ENCODE results near the gene HTT. TPM values are rescaled to one million over a fixed set of nuclear protein-coding genes. Genes with fewer than 3 reads are reported as not detected.

Gene HTT
- total and polyA plus RNA-seq, 10 of the 15 experiments (the other 5 are each of a cell fraction or from before 2014, with no cell fraction given) = 3.3 to 113 (median 43.3) TPM

DNA sequence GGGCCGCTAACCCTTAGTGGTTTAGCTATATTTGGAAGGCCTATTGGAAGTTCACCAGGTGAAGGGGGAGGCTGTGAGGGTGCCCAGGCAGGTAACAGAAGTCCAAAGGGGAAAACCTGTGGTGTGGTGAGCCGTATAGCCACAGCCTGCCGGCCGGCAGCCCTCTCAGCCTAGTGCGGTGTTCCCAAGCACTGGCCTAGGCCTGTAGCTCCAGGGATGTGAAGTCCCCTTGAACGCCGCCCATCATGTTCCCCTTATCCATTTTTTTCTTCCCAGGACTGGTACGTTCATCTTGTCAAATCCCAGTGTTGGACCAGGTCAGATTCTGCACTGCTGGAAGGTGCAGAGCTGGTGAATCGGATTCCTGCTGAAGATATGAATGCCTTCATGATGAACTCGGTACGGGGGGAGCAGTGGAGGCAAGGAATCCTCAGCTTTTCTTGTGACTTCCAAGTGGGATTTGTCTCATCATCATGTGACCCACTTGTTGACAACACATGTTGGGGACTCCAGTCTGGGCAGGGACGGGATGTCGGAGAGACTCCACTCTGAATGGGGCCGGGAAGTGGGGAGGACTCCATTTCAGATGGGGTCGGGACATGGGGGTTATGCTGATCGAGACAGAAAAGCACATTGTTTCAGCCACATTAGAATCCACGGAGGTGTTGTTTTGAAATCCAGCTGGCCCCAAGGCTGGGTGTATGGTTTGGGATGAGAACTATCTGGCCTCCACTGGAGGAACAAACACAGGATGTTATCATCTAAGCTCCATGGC, 135.3 kb downstream of the HTT start:
- FAIRE-seq = no peak

DNA sequence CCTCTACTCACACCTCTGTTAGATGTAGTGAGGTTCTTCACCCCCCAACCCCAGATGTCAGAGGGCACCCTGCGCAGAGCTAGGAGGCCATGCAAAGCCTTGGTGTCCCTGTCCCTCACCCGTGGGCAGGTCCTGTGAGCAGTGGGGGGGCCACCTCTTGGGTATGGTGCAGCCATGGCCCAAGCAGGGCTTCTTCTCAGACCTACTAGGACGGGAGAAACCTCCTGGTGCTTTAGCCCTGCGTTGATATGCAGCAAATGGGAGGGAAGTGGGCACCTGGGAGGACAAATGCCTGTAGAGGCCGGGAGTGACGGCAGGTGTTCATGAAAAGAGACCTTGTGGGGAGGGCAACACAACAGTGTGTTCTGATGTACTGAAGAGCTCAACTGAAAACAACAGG, 136.0 kb downstream of the HTT start:
- ChIA-PET POLR2A (no interaction called here), SMC1A (ENCODE audit: uncharacterized antibody, unreplicated experiment) (interaction anchor here (1.1 kb wide), 1 partner anchor 9 kb away, joined by 3 read pairs; no protein-coding TSS in a partner anchor), CTCF (interaction anchor here (1.0 to 1.2 kb wide), 2 partner anchors 37 to 225 kb away, joined by 3 read pairs; no protein-coding TSS in a partner anchor), RAD21 (ENCODE audit: unreplicated experiment) (no interaction called here)
- no peaks in the 10 kb centered on the region for H3K79me2 ChIP-seq (ENCODE audit: control insufficient read depth, insufficient read depth, low read length)
- H3K27ac ChIP-seq (ENCODE audit: control insufficient read depth, insufficient read depth) = no peak overlapping the region
- H2AFZ ChIP-seq (ENCODE audit: control insufficient read depth, low read depth, low read length) = no peak overlapping the region
- no peak for TF ChIP-seq LARP7 (IDR thresholded peaks at IDR 0.05)
- 0 out of 2 replicates have a peak, but pooled peaks have one; percentile 28 for TF ChIP-seq POLR2A (IDR thresholded peaks at IDR 0.05; ENCODE audit: low read depth, low read length)
- H3K27me3 ChIP-seq (replicated peaks in 1 of 2; ENCODE audit: control insufficient read depth in 2 of 2, insufficient read depth in 2 of 2, low read length in 1 of 2) = no peaks in the 10 kb centered on the region
- no TSS peak for BruUV-seq (replicated peaks)
- H3K36me3 ChIP-seq (ENCODE audit: control insufficient read depth in 2 of 2, insufficient read depth in 2 of 2, low read length in 1 of 2) = peaks cover 40 to 54% of the 10 kb centered on the region in 2 experiments
- H4K20me1 ChIP-seq (ENCODE audit: control insufficient read depth, insufficient read depth) = no peaks in the 10 kb centered on the region
- 100% methylated on average over 6 of the region's 6 CpGs for WGBS (ENCODE audit: insufficient coverage, insufficient replicate concordance, low lambda C conversion rate, missing lambda C conversion rate)
- no peak overlapping the region for H3K4me3 ChIP-seq
- H3K4me1 ChIP-seq (ENCODE audit: control insufficient read depth, insufficient read depth, low read length) = no peaks in the 10 kb centered on the region
- no peak overlapping the region for H3K4me2 ChIP-seq (ENCODE audit: control insufficient read depth, insufficient read depth)
- ATAC-seq (no peak), FAIRE-seq (no peak), DNase-seq (ENCODE audit: low read depth, low spot score) (no peak)
- in situ Hi-C loops (cut with MboI) = no loop called here
- intact Hi-C loops (cut with micrococcal nuclease; ENCODE audit: unreplicated experiment) = no loop called here
- no peaks in the 10 kb centered on the region for H3K9me3 ChIP-seq (replicated peaks; ENCODE audit: control insufficient read depth, insufficient read depth, low read length)
- H3K9ac ChIP-seq (ENCODE audit: control insufficient read depth, insufficient read depth, low read length) = no peak overlapping the region

More for the DNA sequence above, 135.3 kb downstream of the HTT start:
- ChIA-PET RAD21 (ENCODE audit: unreplicated experiment) (interaction anchor here (0.5 kb wide), 1 partner anchor 146 kb away, joined by 3 read pairs; no protein-coding TSS in a partner anchor), CTCF (no interaction called here), SMC1A (ENCODE audit: uncharacterized antibody, unreplicated experiment) (no interaction called here), POLR2A (no interaction called here)
- H2AFZ ChIP-seq (ENCODE audit: control insufficient read depth, low read depth, low read length) = no peak overlapping the region
- no peak overlapping the region for H3K4me3 ChIP-seq
- H4K20me1 ChIP-seq (ENCODE audit: control insufficient read depth, insufficient read depth) = no peaks in the 10 kb centered on the region
- ATAC-seq (no peak), DNase-seq (ENCODE audit: low read depth, low spot score) (no peak)
- no peaks in the 10 kb centered on the region for H3K9me3 ChIP-seq (replicated peaks; ENCODE audit: control insufficient read depth, insufficient read depth, low read length)
- no peaks in the 10 kb centered on the region for H3K4me1 ChIP-seq (ENCODE audit: control insufficient read depth, insufficient read depth, low read length)
- peaks cover 37 to 51% of the 10 kb centered on the region in 2 experiments for H3K36me3 ChIP-seq (ENCODE audit: control insufficient read depth in 2 of 2, insufficient read depth in 2 of 2, low read length in 1 of 2)
- no peaks in the 10 kb centered on the region for H3K27me3 ChIP-seq (replicated peaks in 1 of 2; ENCODE audit: control insufficient read depth in 2 of 2, insufficient read depth in 2 of 2, low read length in 1 of 2)
- 93% methylated on average over 17 of the region's 17 CpGs for WGBS (ENCODE audit: insufficient coverage, insufficient replicate concordance, low lambda C conversion rate, missing lambda C conversion rate)
- in situ Hi-C loops (cut with MboI) = no loop called here
- no peak for TF ChIP-seq EZH2 (IDR thresholded peaks at IDR 0.05; ENCODE audit: borderline replicate concordance, control insufficient read depth, low read depth, low read length)
- TF ChIP-seq EED (IDR thresholded peaks at IDR 0.05; ENCODE audit: low read depth) = no peak
- no peak for TF ChIP-seq CHD4 (IDR thresholded peaks at IDR 0.05)
- TF ChIP-seq BHLHE40 (IDR thresholded peaks at IDR 0.05; ENCODE audit: borderline replicate concordance in 1 of 2, low read depth in 2 of 2, low read length in 1 of 2) = no peak
- TF ChIP-seq RUNX3 (IDR thresholded peaks at IDR 0.05; ENCODE audit: low read length) = no peak
- no peak overlapping the region for H3K4me2 ChIP-seq (ENCODE audit: control insufficient read depth, insufficient read depth)
- BruUV-seq (replicated peaks) = no TSS peak
- intact Hi-C loops (cut with micrococcal nuclease; ENCODE audit: unreplicated experiment) = no loop called here
- no peak overlapping the region for H3K27ac ChIP-seq (ENCODE audit: control insufficient read depth, insufficient read depth)
- no peak overlapping the region for H3K9ac ChIP-seq (ENCODE audit: control insufficient read depth, insufficient read depth, low read length)
- H3K79me2 ChIP-seq (ENCODE audit: control insufficient read depth, insufficient read depth, low read length) = no peaks in the 10 kb centered on the region

Data from GM12878 (cell line).